Transverse colon (tissue), 4 donors: Measurements from ENCODE around the gene CHCHD10.

Source experiments
- EP300 ChIP-seq: sonication (generic); formaldehyde crosslinking; IDR thresholded peaks from one replicate; pipeline ENCODE4 v1.6.1; 2017; ENCODE audit warnings: antibody characterized with exemption, low read depth
- POLR2A ChIP-seq: fragments of 450-650 bp; IDR thresholded peaks from one replicate; pipeline ENCODE4 v1.6.1; 2016; ENCODE audit warnings: antibody characterized with exemption, mild to moderate bottlenecking, moderate library complexity
- POLR2AphosphoS5 ChIP-seq, 3 donors: sonication (generic); formaldehyde crosslinking; IDR thresholded peaks; one replicate each; pipeline ENCODE4 v1.6.1; 2016; ENCODE audit warnings: antibody characterized with exemption in 3 of 3
- TF ChIP-seq, protein P1 (sequence below), 5 experiments: fragments of 200-600 bp in 3 of 5; fragments of 450-650 bp in 2 of 5; sonication (generic) in 3 of 5; IDR thresholded peaks; 1 replicate in 2 of 5; 2 replicates in 3 of 5; pipeline ENCODE4 v1.5.1; 2016 to 2017; ENCODE audit warnings: antibody characterized with exemption in 5 of 5, inconsistent platforms in 3 of 5, mild to moderate bottlenecking in 2 of 5, moderate library complexity in 1 of 5

DNA sequence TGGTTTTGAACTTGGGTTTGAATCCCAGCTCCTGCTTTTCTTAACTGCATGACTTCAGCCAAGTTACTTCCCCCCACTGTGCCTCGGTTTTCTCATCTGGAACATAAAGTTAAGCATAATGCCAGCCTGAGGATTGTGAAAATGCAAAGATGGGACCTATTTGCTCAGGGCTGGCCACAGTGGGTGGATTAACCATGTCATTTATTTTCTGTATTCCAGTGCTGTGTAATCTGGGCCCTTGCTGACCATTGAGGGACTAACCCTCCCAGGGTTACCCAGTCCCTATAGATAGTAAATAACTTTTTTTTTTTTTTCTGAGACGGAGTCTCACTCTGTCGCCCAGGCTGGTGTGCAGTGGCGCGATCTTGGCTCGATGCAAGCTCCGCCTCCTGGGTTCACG lies 12.1 kb downstream of the CHCHD10 start:
- TF ChIP-seq POLR2A: no peak
- no peak for TF ChIP-seq EP300
- TF ChIP-seq, protein P1, sequence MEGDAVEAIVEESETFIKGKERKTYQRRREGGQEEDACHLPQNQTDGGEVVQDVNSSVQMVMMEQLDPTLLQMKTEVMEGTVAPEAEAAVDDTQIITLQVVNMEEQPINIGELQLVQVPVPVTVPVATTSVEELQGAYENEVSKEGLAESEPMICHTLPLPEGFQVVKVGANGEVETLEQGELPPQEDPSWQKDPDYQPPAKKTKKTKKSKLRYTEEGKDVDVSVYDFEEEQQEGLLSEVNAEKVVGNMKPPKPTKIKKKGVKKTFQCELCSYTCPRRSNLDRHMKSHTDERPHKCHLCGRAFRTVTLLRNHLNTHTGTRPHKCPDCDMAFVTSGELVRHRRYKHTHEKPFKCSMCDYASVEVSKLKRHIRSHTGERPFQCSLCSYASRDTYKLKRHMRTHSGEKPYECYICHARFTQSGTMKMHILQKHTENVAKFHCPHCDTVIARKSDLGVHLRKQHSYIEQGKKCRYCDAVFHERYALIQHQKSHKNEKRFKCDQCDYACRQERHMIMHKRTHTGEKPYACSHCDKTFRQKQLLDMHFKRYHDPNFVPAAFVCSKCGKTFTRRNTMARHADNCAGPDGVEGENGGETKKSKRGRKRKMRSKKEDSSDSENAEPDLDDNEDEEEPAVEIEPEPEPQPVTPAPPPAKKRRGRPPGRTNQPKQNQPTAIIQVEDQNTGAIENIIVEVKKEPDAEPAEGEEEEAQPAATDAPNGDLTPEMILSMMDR (IDR thresholded peaks at IDR 0.05): no peak
- no peak for TF ChIP-seq POLR2AphosphoS5 (IDR thresholded peaks at IDR 0.05)
